Right lobe of liver (tissue), 6 donors: ENCODE results near the gene SNX9. TPM values are rescaled to one million over a fixed set of nuclear protein-coding genes. Genes with fewer than 3 reads are reported as not detected.
"Not testable (repeated sequence)": the region's sequence is repeated elsewhere in the genome, so short reads cannot be mapped to it uniquely, and the experiment has no call there.

ENCODE experiments used
- ATAC-seq, 4 donors: fragments of 200-7000 bp; cut with Tn5 transposase; one replicate each; pipeline ENCODE4 v1.9.1; 2020; ENCODE audit warnings: mild to moderate bottlenecking in 4 of 4, moderate library complexity in 4 of 4
- DNase-seq, 3 donors: peaks; one replicate each; pipeline ENCODE4 v3.0.0-alpha.2; 2020
- H3K27ac ChIP-seq, 3 donors: fragments of 200-600 bp; one replicate each; pipeline ENCODE4 v1.8.0; 2022
- H3K27me3 ChIP-seq, 2 donors: fragments of 200-600 bp; one replicate each; pipeline ENCODE4 v1.8.0; 2022
- H3K36me3 ChIP-seq, 4 donors: fragments of 200-600 bp; sonication (generic) in 1 of 4; one replicate each; pipeline versions ENCODE4 v1.5.1 to v1.8.0; 2017 to 2022; ENCODE audit warnings: control low read depth in 1 of 4
- H3K4me1 ChIP-seq, 4 donors: fragments of 200-600 bp; sonication (generic) in 1 of 4; one replicate each; pipeline versions ENCODE4 v1.5.1 to v1.8.0; 2017 to 2022; ENCODE audit warnings: control low read depth in 1 of 4
- H3K4me3 ChIP-seq, 3 donors: fragments of 200-600 bp; one replicate each; pipeline ENCODE4 v1.8.0; 2022
- H3K9me3 ChIP-seq, 4 donors: fragments of 200-600 bp; sonication (generic) in 1 of 4; one replicate each; pipeline versions ENCODE4 v1.5.1 to v1.8.0; 2017 to 2022; ENCODE audit warnings: control low read depth in 1 of 4
- CTCF ChIP-seq, 4 donors: fragments of 200-600 bp in 3 of 4; fragments of 450-650 bp in 1 of 4; IDR thresholded peaks; one replicate each; pipeline versions ENCODE4 v1.5.1 to v1.8.0; 2016 to 2022; ENCODE audit warnings: antibody characterized with exemption in 4 of 4, mild to moderate bottlenecking in 2 of 4
- POLR2A ChIP-seq: fragments of 450-650 bp; IDR thresholded peaks from one replicate; pipeline ENCODE4 v1.6.1; 2017; ENCODE audit warnings: antibody characterized with exemption, mild to moderate bottlenecking
- WGBS: methylation state at CpG from one replicate; pipeline ENCODE4 v1.1.6; 2018; ENCODE audit warnings: low coverage, low lambda C conversion rate; ENCODE audit not compliant: insufficient coverage; ENCODE audit errors: missing lambda C conversion rate; 5-methylcytosine and 5-hydroxymethylcytosine counted together
- intact Hi-C, 2 donors: fragments of 100-400 bp; cut with DNase I; formaldehyde crosslinking; loops; one replicate each; pipeline versions ENCODE4 v1.11.2 to v1.14.1; 2022
- total RNA-seq, 6 experiments: library from RNA; depleted of rRNA in 2 of 6; stranded (reverse); fragments of >200 nt in 2 of 6; fragmentation: NEBNext Ultra II Directional in 3 of 6; extraction: Animal tissue kit (Norgen Biotek cat#: 25700) in 3 of 6; gene quantifications; one replicate each; pipeline versions ENCODE4 v1.1.0 to v1.2.4, GENCODE V29; 2016 to 2023
- donor health status: DM: no; HTN: yes; CAD: no.
- donor health status: DM: no; HTN: no; CAD: no.
- donor health status: DM: no; HTN: no; CAD: no.
- donor health status: DM: no; HTN: yes; CAD: no.
- donor health status: DM: no; HTN: yes; CAD: no.

Gene SNX9
- total RNA-seq, 6 experiments from 2014 or later: 24.6 to 38.0 (median 29.3) TPM

GRCh38 chr6:157840261-157840660 lies 17.2 kb downstream of the SNX9 start:
- WGBS: 93% methylated on average over 2 of the region's 2 CpGs
- Histone ChIP-seq H3K9me3 (no peaks in the 10 kb centered on the region), H3K4me1 (no peaks in the 10 kb centered on the region), H3K36me3 (no peaks in the 10 kb centered on the region), H3K27me3 (no peaks in the 10 kb centered on the region), H3K27ac (no peak overlapping the region), H3K4me3 (no peak overlapping the region)
- TF ChIP-seq CTCF (IDR thresholded peaks at IDR 0.05) (no peak), POLR2A (no peak)
- no peak for ATAC-seq
- intact Hi-C loops: no loop called here
- DNase-seq: no peak

GRCh38 chr6:157840776-157841175 lies 17.7 kb downstream of the SNX9 start:
- intact Hi-C loops: no loop called here
- TF ChIP-seq POLR2A (no peak), CTCF (IDR thresholded peaks at IDR 0.05) (no peak)
- Histone ChIP-seq H3K36me3 (no peaks in the 10 kb centered on the region), H3K27ac (no peak overlapping the region), H3K27me3 (no peaks in the 10 kb centered on the region), H3K4me3 (no peak overlapping the region), H3K9me3 (no peaks in the 10 kb centered on the region), H3K4me1 (peaks cover 0 to 3% (median under 1%) of the 10 kb centered on the region in 4 donors)
- DNase-seq (no peak), ATAC-seq (no peak)
- WGBS: 59% methylated on average over 6 of the region's 6 CpGs

GRCh38 chr6:157841211-157841840 lies 18.3 kb downstream of the SNX9 start:
- H3K4me1 ChIP-seq: peaks cover 0 to 8% (median 3%) of the 10 kb centered on the region in 4 donors
- no peak overlapping the region for H3K27ac ChIP-seq
- H3K36me3 ChIP-seq: no peaks in the 10 kb centered on the region
- ATAC-seq (peak; percentile 37 to 82 (median 46)), DNase-seq (no peak)
- 57% methylated on average over 2 of the region's 2 CpGs for WGBS
- no peaks in the 10 kb centered on the region for H3K9me3 ChIP-seq
- no peak for TF ChIP-seq POLR2A
- no peak for TF ChIP-seq CTCF (IDR thresholded peaks at IDR 0.05)
- no peak overlapping the region for H3K4me3 ChIP-seq
- intact Hi-C loops: no loop called here
- no peaks in the 10 kb centered on the region for H3K27me3 ChIP-seq

GRCh38 chr6:157842212-157842611 lies 19.2 kb downstream of the SNX9 start:
- TF ChIP-seq CTCF (IDR thresholded peaks at IDR 0.05): no peak
- TF ChIP-seq POLR2A: no peak
- H3K4me3 ChIP-seq: no peak overlapping the region
- H3K9me3 ChIP-seq: no peaks in the 10 kb centered on the region
- intact Hi-C loops: no loop called here
- H3K4me1 ChIP-seq: peaks cover 0 to 8% (median 3%) of the 10 kb centered on the region in 4 donors
- H3K36me3 ChIP-seq: no peaks in the 10 kb centered on the region
- H3K27me3 ChIP-seq: no peaks in the 10 kb centered on the region
- no peak for DNase-seq
- no peak for ATAC-seq
- no peak overlapping the region for H3K27ac ChIP-seq
- 92% methylated on average over 4 of the region's 4 CpGs for WGBS

- 92% methylated on average over 3 of the region's 3 CpGs for WGBS
Observed at GRCh38 chr6:157844196-157844595, 21.1 kb downstream of the SNX9 start.

More at GRCh38 chr6:157844196-157844595, 21.1 kb downstream of the SNX9 start:
- H3K9me3 ChIP-seq, H3K27ac ChIP-seq, ATAC-seq, DNase-seq, intact Hi-C loops, H3K4me1 ChIP-seq, H3K36me3 ChIP-seq, H3K27me3 ChIP-seq, H3K4me3 ChIP-seq: not testable (repeated sequence)
